Muscle of leg (tissue), 11 donors: ENCODE measurements around the gene MSI2. TPM values are rescaled to one million over a fixed set of nuclear protein-coding genes. Genes with fewer than 3 reads are reported as not detected.

Experiments used
- DNase-seq: peaks from one replicate; pipeline ENCODE4 v3.0.0; 2013
- H3K27ac ChIP-seq: one replicate; pipeline ENCODE4 v1.5.1; 2013; ENCODE audit warnings: mild to moderate bottlenecking, low read length, control low read depth
- H3K27me3 ChIP-seq: one replicate; pipeline ENCODE4 v1.6.1; 2013; ENCODE audit warnings: low read length; ENCODE audit not compliant: control insufficient read depth, insufficient read depth
- H3K36me3 ChIP-seq: one replicate; pipeline ENCODE4 v1.6.1; 2013; ENCODE audit warnings: low read length; ENCODE audit not compliant: control insufficient read depth, insufficient read depth
- H3K4me1 ChIP-seq: one replicate; pipeline ENCODE4 v1.6.1; 2013; ENCODE audit warnings: low read length; ENCODE audit not compliant: control insufficient read depth, insufficient read depth
- H3K4me3 ChIP-seq: one replicate; pipeline ENCODE4 v1.5.1; 2013; ENCODE audit warnings: low read length, control low read depth
- H3K9me3 ChIP-seq: replicated peaks from 2 replicates; pipeline ENCODE4 v1.6.1; 2013; ENCODE audit warnings: low read depth, low read length; ENCODE audit not compliant: control insufficient read depth
- WGBS: methylation state at CpG from one replicate; pipeline ENCODE4 v1.1.5; 2013; ENCODE audit warnings: missing lambda C conversion rate; ENCODE audit not compliant: insufficient coverage; 5-methylcytosine and 5-hydroxymethylcytosine counted together
- polyA plus RNA-seq, 8 donors: library from polyadenylated mRNA; unstranded; fragments of 120-200 nt; gene quantifications; one replicate each; pipeline versions ENCODE4 v1.2.1 to v1.2.3, GENCODE V29; 2013; ENCODE audit warnings: inconsistent platforms in 1 of 8, low replicate concordance in 1 of 8; ENCODE audit not compliant: insufficient read length in 8 of 8, insufficient read depth in 1 of 8
- total RNA-seq: library from RNA; stranded (reverse); fragments of 120-200 nt; gene quantifications from one replicate; pipeline ENCODE4 v1.2.4, GENCODE V29; 2013

Gene MSI2
- total and polyA plus RNA-seq, 9 donors, result 21.5 to 32.0 (median 27.4) TPM

GRCh38 chr17:57396511-57396921 is 140.2 kb downstream of the MSI2 start:
- H3K27me3 ChIP-seq, result no peaks in the 10 kb centered on the region
- H3K36me3 ChIP-seq, result no peaks in the 10 kb centered on the region
- WGBS, result 29% methylated on average over 3 of the region's 8 CpGs
- H3K4me3 ChIP-seq, result no peak overlapping the region
- H3K9me3 ChIP-seq, result peaks cover 7% of the 10 kb centered on the region
- H3K27ac ChIP-seq, result no peak overlapping the region
- no peaks in the 10 kb centered on the region for H3K4me1 ChIP-seq
- DNase-seq, result no peak

GRCh38 chr17:57397402-57397801 is 141.1 kb downstream of the MSI2 start:
- WGBS, result 93% methylated on average over 3 of the region's 7 CpGs
- Histone ChIP-seq H3K4me1 (no peaks in the 10 kb centered on the region), H3K36me3 (peaks cover 2% of the 10 kb centered on the region), H3K9me3 (peaks cover 7% of the 10 kb centered on the region), H3K27ac (no peak overlapping the region), H3K4me3 (no peak overlapping the region), H3K27me3 (no peaks in the 10 kb centered on the region)
- no peak for DNase-seq

- Histone ChIP-seq H3K4me3 (no peak overlapping the region), H3K4me1 (no peaks in the 10 kb centered on the region), H3K36me3 (peaks cover 5% of the 10 kb centered on the region), H3K9me3 (no peaks in the 10 kb centered on the region), H3K27ac (no peak overlapping the region), H3K27me3 (no peaks in the 10 kb centered on the region)
- WGBS, result 44% methylated on average over 2 of the region's 7 CpGs
- no peak for DNase-seq
Measured at GRCh38 chr17:57399690-57400089, 143.4 kb downstream of the MSI2 start.

- Histone ChIP-seq H3K4me3 (no peak overlapping the region), H3K9me3 (no peaks in the 10 kb centered on the region), H3K36me3 (peaks cover 5% of the 10 kb centered on the region), H3K27me3 (no peaks in the 10 kb centered on the region), H3K27ac (no peak overlapping the region), H3K4me1 (no peaks in the 10 kb centered on the region)
- DNase-seq, result no peak
- 74% methylated on average over 8 of the region's 8 CpGs for WGBS
Measured at GRCh38 chr17:57400648-57401047, 144.3 kb downstream of the MSI2 start.

- Histone ChIP-seq H3K27ac (no peak overlapping the region), H3K4me3 (no peak overlapping the region), H3K4me1 (peaks cover 3% of the 10 kb centered on the region), H3K36me3 (peaks cover 5% of the 10 kb centered on the region), H3K9me3 (no peaks in the 10 kb centered on the region), H3K27me3 (no peaks in the 10 kb centered on the region)
- DNase-seq, result no peak
- WGBS, result 72% methylated on average over 15 of the region's 15 CpGs
Measured at GRCh38 chr17:57401556-57402488, 145.5 kb downstream of the MSI2 start.

GRCh38 chr17:57402681-57403180 is 146.4 kb downstream of the MSI2 start:
- peaks cover 5% of the 10 kb centered on the region for H3K36me3 ChIP-seq
- H3K27ac ChIP-seq, result no peak overlapping the region
- WGBS, result 70% methylated on average over 2 of the region's 5 CpGs
- H3K27me3 ChIP-seq, result peaks cover 1% of the 10 kb centered on the region
- peaks cover 7% of the 10 kb centered on the region for H3K4me1 ChIP-seq
- H3K4me3 ChIP-seq, result no peak overlapping the region
- no peak for DNase-seq
- no peaks in the 10 kb centered on the region for H3K9me3 ChIP-seq

- Histone ChIP-seq H3K4me1 (peaks cover 8% of the 10 kb centered on the region), H3K27ac (no peak overlapping the region)
- DNase-seq, result no peak
Measured at GRCh38 chr17:57403236-57403635, 146.9 kb downstream of the MSI2 start.

GRCh38 chr17:57404073-57404472 is 147.8 kb downstream of the MSI2 start:
- Histone ChIP-seq H3K27ac (no peak overlapping the region), H3K36me3 (peaks cover 5% of the 10 kb centered on the region), H3K9me3 (no peaks in the 10 kb centered on the region), H3K4me1 (peaks cover 8% of the 10 kb centered on the region), H3K4me3 (no peak overlapping the region), H3K27me3 (peaks cover 2% of the 10 kb centered on the region)
- 91% methylated on average over 3 of the region's 4 CpGs for WGBS
- no peak for DNase-seq

More at GRCh38 chr17:57403236-57403635, 146.9 kb downstream of the MSI2 start:
- WGBS, result 64% methylated on average over 1 of the region's 2 CpGs
- H3K27me3 ChIP-seq, result peaks cover 2% of the 10 kb centered on the region
- H3K36me3 ChIP-seq, result peaks cover 5% of the 10 kb centered on the region
- H3K9me3 ChIP-seq, result no peaks in the 10 kb centered on the region
- no peak overlapping the region for H3K4me3 ChIP-seq

GRCh38 chr17:57404795-57405490 is 148.6 kb downstream of the MSI2 start:
- H3K27me3 ChIP-seq, result peaks cover 2% of the 10 kb centered on the region
- no peaks in the 10 kb centered on the region for H3K9me3 ChIP-seq
- peaks cover 5% of the 10 kb centered on the region for H3K36me3 ChIP-seq
- no peak overlapping the region for H3K27ac ChIP-seq
- no peak for DNase-seq
- WGBS, result 100% methylated on average over 2 of the region's 6 CpGs
- no peak overlapping the region for H3K4me3 ChIP-seq
- peaks cover 8% of the 10 kb centered on the region for H3K4me1 ChIP-seq

GRCh38 chr17:57405491-57406072 is 149.3 kb downstream of the MSI2 start:
- peaks cover 2% of the 10 kb centered on the region for H3K27me3 ChIP-seq
- peak; percentile 59 for DNase-seq
- peaks cover 8% of the 10 kb centered on the region for H3K4me1 ChIP-seq
- 86% methylated on average over 1 of the region's 5 CpGs for WGBS
- H3K36me3 ChIP-seq, result peaks cover 5% of the 10 kb centered on the region
- no peaks in the 10 kb centered on the region for H3K9me3 ChIP-seq
- no peak overlapping the region for H3K4me3 ChIP-seq
- H3K27ac ChIP-seq, result no peak overlapping the region
